MCF 10A (cell line): ENCODE results near the gene GALNT10. TPM values are rescaled to one million over a fixed set of nuclear protein-coding genes. Genes with fewer than 3 reads are reported as not detected.
A peak's percentile ranks its signal among the peaks of the same experiment; 100 is the strongest.

Source experiments
- BruUV-seq: library from RNA; stranded (reverse); fragments of 400-500 nt; replicated peaks from 2 replicates; lab custom pipeline; 2021; lab: Mats Ljungman, UMichigan
- CTCF ChIA-PET: fragments of 300-600 bp; sonication (Branson Sonifier 250); formaldehyde crosslinking; extraction: SDS; loops from one replicate; lab custom pipeline; 2021; ENCODE audit warnings: antibody characterized with exemption, inconsistent platforms; lab: Yijun Ruan, JAX
- POLR2A ChIA-PET: fragments of 300-600, 350-650 bp; sonication (Branson Sonifier 250); formaldehyde crosslinking; extraction: SDS; loops from one replicate; lab custom pipeline; 2020; ENCODE audit warnings: antibody characterized with exemption, inconsistent platforms; lab: Yijun Ruan, JAX
- DNase-seq: peaks from one replicate; pipeline ENCODE4 v3.0.0-alpha.2; 2018; ENCODE audit not compliant: unreplicated experiment
- H3K27ac Mint-ChIP-seq: one replicate; pipeline ENCODE4 v1.8.0; 2022; ENCODE audit warnings: mild to moderate bottlenecking, low read depth, mixed read lengths; ENCODE audit not compliant: unreplicated experiment
- H3K27me3 Mint-ChIP-seq: one replicate; pipeline ENCODE4 v1.8.0; 2022; ENCODE audit warnings: mixed read lengths; ENCODE audit not compliant: insufficient read depth, unreplicated experiment
- H3K36me3 Mint-ChIP-seq: one replicate; pipeline ENCODE4 v1.8.0; 2022; ENCODE audit warnings: mild to moderate bottlenecking, moderate library complexity, mixed read lengths; ENCODE audit not compliant: insufficient read depth, unreplicated experiment
- H3K4me1 Mint-ChIP-seq: one replicate; pipeline ENCODE4 v1.8.0; 2022; ENCODE audit warnings: mixed read lengths; ENCODE audit not compliant: insufficient read depth, unreplicated experiment
- H3K4me3 Mint-ChIP-seq: one replicate; pipeline ENCODE4 v1.8.0; 2022; ENCODE audit warnings: mild to moderate bottlenecking, moderate library complexity, mixed read lengths; ENCODE audit not compliant: unreplicated experiment
- H3K9me3 Mint-ChIP-seq: one replicate; pipeline ENCODE4 v1.8.0; 2022; ENCODE audit warnings: mixed read lengths; ENCODE audit not compliant: unreplicated experiment
- CTCF ChIP-seq: fragments of 200-600 bp; IDR thresholded peaks from one replicate; pipeline ENCODE4 v1.8.0; 2022; ENCODE audit warnings: antibody characterized with exemption, mild to moderate bottlenecking; ENCODE audit not compliant: unreplicated experiment
- intact Hi-C: fragments of 100-400 bp; cut with micrococcal nuclease; formaldehyde crosslinking; loops from 2 replicates; pipeline ENCODE4 v1.14.1; 2022
- total RNA-seq: library from RNA; stranded (reverse); gene quantifications from 2 replicates; pipeline ENCODE4 v1.2.3, GENCODE V29; 2022

The GALNT10 gene
- total RNA-seq, 1 experiment from 2014 or later, result 57.4 TPM

- no TSS peak for BruUV-seq
- intact Hi-C loops, result no loop called here
- Mint-ChIP-seq H3K36me3 (peaks cover 24% of the 10 kb centered on the region), H3K27me3 (no peaks in the 10 kb centered on the region), H3K27ac (no peak overlapping the region), H3K4me1 (no peaks in the 10 kb centered on the region), H3K9me3 (peaks cover 22% of the 10 kb centered on the region), H3K4me3 (no peak overlapping the region)
- POLR2A ChIA-PET, result no interaction called here
- CTCF ChIA-PET, result interaction anchor here (0.7 kb wide), 1 partner anchor 53 kb away, joined by 4 read pairs; no protein-coding TSS in a partner anchor
- DNase-seq, result no peak
- no peak for TF ChIP-seq CTCF
These were observed 228.7 kb downstream of the GALNT10 start for GRCh38 chr5:154419236-154419635.

GRCh38 chr5:154421868-154422267 lies 231.3 kb downstream of the GALNT10 start:
- H3K36me3 Mint-ChIP-seq, result peaks cover 30% of the 10 kb centered on the region
- ChIA-PET CTCF (interaction anchor here (0.7 to 6.9 kb wide), 16 partner anchors 10 to 380 kb away, joined by 3 to 65 read pairs (median 6); no protein-coding TSS in a partner anchor), POLR2A (interaction anchor here (0.7 to 1.9 kb wide), 6 partner anchors 10 to 820 kb away, joined by 3 to 8 read pairs (median 4); no protein-coding TSS in a partner anchor)
- peak; percentile 24 for TF ChIP-seq CTCF
- intact Hi-C loops, result loop anchor here (1.0 kb wide), 2 partner anchors 188 to 218 kb away; no protein-coding TSS in a partner anchor
- no peak overlapping the region for H3K27ac Mint-ChIP-seq
- H3K27me3 Mint-ChIP-seq, result no peaks in the 10 kb centered on the region
- H3K9me3 Mint-ChIP-seq, result peaks cover 26% of the 10 kb centered on the region
- DNase-seq, result peak; percentile 45
- no peaks in the 10 kb centered on the region for H3K4me1 Mint-ChIP-seq
- BruUV-seq, result no TSS peak
- no peak overlapping the region for H3K4me3 Mint-ChIP-seq

GRCh38 chr5:154422298-154422697 lies 231.8 kb downstream of the GALNT10 start:
- no peaks in the 10 kb centered on the region for H3K27me3 Mint-ChIP-seq
- intact Hi-C loops, result loop anchor here (1.0 kb wide), 2 partner anchors 188 to 218 kb away; no protein-coding TSS in a partner anchor
- H3K4me1 Mint-ChIP-seq, result no peaks in the 10 kb centered on the region
- no peak for DNase-seq
- no peak for TF ChIP-seq CTCF
- H3K36me3 Mint-ChIP-seq, result peaks cover 30% of the 10 kb centered on the region
- H3K27ac Mint-ChIP-seq, result no peak overlapping the region
- H3K4me3 Mint-ChIP-seq, result no peak overlapping the region
- POLR2A ChIA-PET, result interaction anchor here (0.6 to 1.9 kb wide), 8 partner anchors 10 to 819 kb away, joined by 3 to 8 read pairs (median 3); no protein-coding TSS in a partner anchor
- CTCF ChIA-PET, result interaction anchor here (0.5 to 6.9 kb wide), 17 partner anchors 9 to 380 kb away, joined by 3 to 65 read pairs (median 5); no protein-coding TSS in a partner anchor
- BruUV-seq, result no TSS peak
- peaks cover 26% of the 10 kb centered on the region for H3K9me3 Mint-ChIP-seq

- POLR2A ChIA-PET, result no interaction called here
These were observed 237.7 kb downstream of the GALNT10 start for GRCh38 chr5:154428208-154428607.

More at GRCh38 chr5:154428208-154428607, 237.7 kb downstream of the GALNT10 start:
- no TSS peak for BruUV-seq
- no peak for DNase-seq
- intact Hi-C loops, result no loop called here
- CTCF ChIA-PET, result interaction anchor here (1.0 to 1.2 kb wide), 2 partner anchors 9 to 40 kb away, joined by 3 to 4 read pairs; no protein-coding TSS in a partner anchor
- Mint-ChIP-seq H3K9me3 (peaks cover 14% of the 10 kb centered on the region), H3K36me3 (peaks cover 14% of the 10 kb centered on the region), H3K27me3 (no peaks in the 10 kb centered on the region), H3K27ac (no peak overlapping the region), H3K4me1 (no peaks in the 10 kb centered on the region), H3K4me3 (no peak overlapping the region)
- TF ChIP-seq CTCF, result no peak
